HepG2 (cell line): ENCODE results near the gene MED22.

Experiments used
- CBFB ChIP-seq: sonication (generic); formaldehyde crosslinking; IDR thresholded peaks from 2 replicates; pipeline ENCODE4 v1.4.0; 2020; ENCODE audit warnings: missing genetic modification reagents
- KLF16 ChIP-seq, 2 experiments: sonication (generic) in 1 of 2; formaldehyde crosslinking in 1 of 2; IDR thresholded peaks; 2 replicates each; pipeline versions ENCODE4 v1.6.1 to v1.8.0; 2016 to 2023; ENCODE audit warnings: missing genetic modification reagents in 2 of 2, missing compliant biosample characterization in 1 of 2
- ZNF136 ChIP-seq: sonication (generic); formaldehyde crosslinking; IDR thresholded peaks from 2 replicates; pipeline ENCODE4 v1.8.1; 2022; ENCODE audit warnings: low read depth, mild to moderate bottlenecking, moderate library complexity, missing genetic modification reagents
- ZNF143 ChIP-seq: sonication (generic); formaldehyde crosslinking; IDR thresholded peaks from 2 replicates; pipeline ENCODE4 v1.4.0; 2020; ENCODE audit warnings: missing genetic modification reagents
- ZSCAN25 ChIP-seq: sonication (generic); formaldehyde crosslinking; IDR thresholded peaks from 2 replicates; pipeline ENCODE4 v1.8.0; 2022; ENCODE audit warnings: mild to moderate bottlenecking, missing genetic modification reagents

DNA sequence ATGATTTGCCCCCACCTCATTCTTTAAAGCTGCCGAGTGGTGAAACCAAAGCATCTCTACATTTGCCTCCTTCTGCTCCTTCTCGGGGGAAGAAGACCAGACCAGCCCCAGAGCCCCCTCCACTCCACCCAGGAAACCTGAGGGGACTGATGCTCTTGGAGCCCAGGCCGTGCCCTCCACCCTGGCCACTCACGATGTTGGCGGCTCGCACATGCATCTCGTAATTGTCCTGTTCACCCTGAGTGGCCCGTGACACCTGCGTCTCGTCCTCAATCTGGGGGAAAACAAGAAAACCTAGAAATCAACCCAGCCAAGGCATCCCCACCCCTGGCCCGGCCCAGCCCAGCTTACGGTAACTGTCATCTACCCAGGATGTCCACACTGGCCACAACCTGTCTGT, 3.0 kb downstream of the MED22 start:
- TF ChIP-seq CBFB (CRISPR knock-in tag) (no peak), ZNF136 (CRISPR knock-in tag) (no peak), ZNF143 (no peak), ZSCAN25 (CRISPR knock-in tag) (no peak), KLF16 (CRISPR knock-in tag; IDR thresholded peaks at IDR 0.05) (no peak)
